Ishikawa (cell line): ENCODE measurements around the gene RBM19.

Experiments used
- CEBPB ChIP-seq: IDR thresholded peaks from 2 replicates; pipeline ENCODE4 v1.6.1; 2012
- CREB1 ChIP-seq: IDR thresholded peaks from 2 replicates; pipeline ENCODE4 v1.6.1; 2012; ENCODE audit warnings: low read depth
- EGR1 ChIP-seq: IDR thresholded peaks from 2 replicates; pipeline ENCODE4 v1.6.1; 2012
- EP300 ChIP-seq: IDR thresholded peaks from 2 replicates; pipeline ENCODE4 v1.6.1; 2012; ENCODE audit warnings: borderline replicate concordance
- FOXM1 ChIP-seq: IDR thresholded peaks from 2 replicates; pipeline ENCODE4 v1.6.1; 2012; ENCODE audit warnings: low read depth, borderline replicate concordance
- NFIC ChIP-seq: IDR thresholded peaks from 2 replicates; pipeline ENCODE4 v1.6.1; 2012
- RAD21 ChIP-seq: IDR thresholded peaks from 2 replicates; pipeline ENCODE4 v1.6.1; 2012; ENCODE audit warnings: low read depth
- TAF1 ChIP-seq: IDR thresholded peaks from 2 replicates; pipeline ENCODE4 v1.6.1; 2012; ENCODE audit warnings: low read depth, mild to moderate bottlenecking
- TCF12 ChIP-seq: IDR thresholded peaks from 2 replicates; pipeline ENCODE4 v1.6.1; 2012; ENCODE audit warnings: low read depth
- TEAD4 ChIP-seq: IDR thresholded peaks from 2 replicates; pipeline ENCODE4 v1.6.1; 2012
- YY1 ChIP-seq: IDR thresholded peaks from 2 replicates; pipeline ENCODE4 v1.6.1; 2012; ENCODE audit warnings: low read depth
- ZBTB7A ChIP-seq: IDR thresholded peaks from 2 replicates; pipeline ENCODE4 v1.6.1; 2012; ENCODE audit warnings: low read depth
- TF ChIP-seq, protein P1 (sequence below): IDR thresholded peaks from 2 replicates; pipeline ENCODE4 v1.6.1; 2012
- TF ChIP-seq, protein P2 (sequence below): IDR thresholded peaks from 2 replicates; pipeline ENCODE4 v1.6.1; 2012; ENCODE audit warnings: low read depth, mild to moderate bottlenecking
- TF ChIP-seq, protein P3 (sequence below): IDR thresholded peaks from 2 replicates; pipeline ENCODE4 v1.6.1; 2012

The RBM19 gene

DNA sequence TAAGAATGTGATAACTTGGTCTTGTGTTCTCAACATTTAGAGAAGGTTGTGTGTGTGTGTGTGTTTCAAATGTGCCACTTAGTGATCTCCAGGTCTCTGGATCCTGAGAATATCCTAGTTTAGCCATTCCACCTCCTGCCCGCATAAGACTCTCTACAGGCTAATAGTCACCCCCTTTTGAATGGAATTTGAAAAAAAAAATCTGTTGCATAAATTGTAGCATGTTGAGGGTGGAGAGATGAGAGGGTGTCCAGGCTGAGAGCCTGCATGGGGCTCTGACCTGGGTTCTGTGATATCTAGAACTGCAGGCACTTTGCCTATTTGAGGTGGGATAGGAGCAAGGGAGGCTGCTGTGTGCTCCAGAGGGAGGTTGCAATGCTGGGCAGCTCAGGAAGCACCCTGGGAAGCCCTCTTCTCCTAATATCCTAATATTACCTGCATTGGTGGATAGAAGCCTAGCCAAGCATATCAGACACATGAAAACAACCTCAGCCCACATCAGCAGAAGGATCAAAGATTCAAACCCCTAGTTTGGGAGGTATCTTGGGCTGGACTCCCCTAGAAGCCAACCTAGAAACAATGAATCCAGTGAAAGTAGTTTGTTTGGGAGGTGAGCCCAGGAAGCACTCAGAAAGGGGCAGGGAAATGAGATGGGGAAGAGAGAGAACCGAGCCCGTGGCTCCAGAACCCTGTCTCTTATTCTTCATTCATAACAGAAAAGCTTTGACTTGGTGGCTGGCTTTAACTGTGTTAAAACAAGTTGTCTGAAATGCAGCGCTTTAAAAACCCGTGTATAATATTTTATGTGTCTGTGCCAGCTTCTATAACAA, 35.6 kb upstream of the RBM19 start:
- TF ChIP-seq NFIC (no peak), EGR1 (no peak), TAF1 (no peak), RAD21 (no peak), CREB1 (no peak), TEAD4 (no peak), ZBTB7A (no peak), YY1 (no peak), CEBPB (no peak), FOXM1 (no peak), TCF12 (no peak), EP300 (no peak)
- TF ChIP-seq, protein P1, sequence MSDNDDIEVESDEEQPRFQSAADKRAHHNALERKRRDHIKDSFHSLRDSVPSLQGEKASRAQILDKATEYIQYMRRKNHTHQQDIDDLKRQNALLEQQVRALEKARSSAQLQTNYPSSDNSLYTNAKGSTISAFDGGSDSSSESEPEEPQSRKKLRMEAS = no peak
- TF ChIP-seq, protein P2, sequence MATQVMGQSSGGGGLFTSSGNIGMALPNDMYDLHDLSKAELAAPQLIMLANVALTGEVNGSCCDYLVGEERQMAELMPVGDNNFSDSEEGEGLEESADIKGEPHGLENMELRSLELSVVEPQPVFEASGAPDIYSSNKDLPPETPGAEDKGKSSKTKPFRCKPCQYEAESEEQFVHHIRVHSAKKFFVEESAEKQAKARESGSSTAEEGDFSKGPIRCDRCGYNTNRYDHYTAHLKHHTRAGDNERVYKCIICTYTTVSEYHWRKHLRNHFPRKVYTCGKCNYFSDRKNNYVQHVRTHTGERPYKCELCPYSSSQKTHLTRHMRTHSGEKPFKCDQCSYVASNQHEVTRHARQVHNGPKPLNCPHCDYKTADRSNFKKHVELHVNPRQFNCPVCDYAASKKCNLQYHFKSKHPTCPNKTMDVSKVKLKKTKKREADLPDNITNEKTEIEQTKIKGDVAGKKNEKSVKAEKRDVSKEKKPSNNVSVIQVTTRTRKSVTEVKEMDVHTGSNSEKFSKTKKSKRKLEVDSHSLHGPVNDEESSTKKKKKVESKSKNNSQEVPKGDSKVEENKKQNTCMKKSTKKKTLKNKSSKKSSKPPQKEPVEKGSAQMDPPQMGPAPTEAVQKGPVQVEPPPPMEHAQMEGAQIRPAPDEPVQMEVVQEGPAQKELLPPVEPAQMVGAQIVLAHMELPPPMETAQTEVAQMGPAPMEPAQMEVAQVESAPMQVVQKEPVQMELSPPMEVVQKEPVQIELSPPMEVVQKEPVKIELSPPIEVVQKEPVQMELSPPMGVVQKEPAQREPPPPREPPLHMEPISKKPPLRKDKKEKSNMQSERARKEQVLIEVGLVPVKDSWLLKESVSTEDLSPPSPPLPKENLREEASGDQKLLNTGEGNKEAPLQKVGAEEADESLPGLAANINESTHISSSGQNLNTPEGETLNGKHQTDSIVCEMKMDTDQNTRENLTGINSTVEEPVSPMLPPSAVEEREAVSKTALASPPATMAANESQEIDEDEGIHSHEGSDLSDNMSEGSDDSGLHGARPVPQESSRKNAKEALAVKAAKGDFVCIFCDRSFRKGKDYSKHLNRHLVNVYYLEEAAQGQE = no peak
- TF ChIP-seq, protein P3, sequence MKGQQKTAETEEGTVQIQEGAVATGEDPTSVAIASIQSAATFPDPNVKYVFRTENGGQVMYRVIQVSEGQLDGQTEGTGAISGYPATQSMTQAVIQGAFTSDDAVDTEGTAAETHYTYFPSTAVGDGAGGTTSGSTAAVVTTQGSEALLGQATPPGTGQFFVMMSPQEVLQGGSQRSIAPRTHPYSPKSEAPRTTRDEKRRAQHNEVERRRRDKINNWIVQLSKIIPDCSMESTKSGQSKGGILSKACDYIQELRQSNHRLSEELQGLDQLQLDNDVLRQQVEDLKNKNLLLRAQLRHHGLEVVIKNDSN = no peak

DNA sequence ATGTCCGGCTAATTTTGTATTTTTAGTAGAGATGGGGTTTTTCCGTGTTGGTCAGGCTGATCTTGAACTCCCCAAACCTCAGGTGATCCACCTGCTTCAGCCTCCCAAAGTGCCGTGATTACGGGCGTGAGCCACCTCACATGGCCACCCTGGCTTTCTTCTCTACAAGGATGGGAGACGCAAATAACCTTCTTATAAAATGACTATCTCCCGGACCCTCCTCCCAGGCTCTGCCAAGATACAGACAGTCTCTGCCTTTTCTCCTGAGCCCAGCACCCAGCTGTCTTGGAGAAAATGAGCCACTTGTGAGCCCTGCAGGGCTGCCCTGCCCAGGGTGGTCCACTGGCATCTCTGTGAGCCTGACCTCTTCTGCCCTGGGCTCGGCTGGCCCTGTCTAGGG, 34.7 kb upstream of the RBM19 start:
- TF ChIP-seq TEAD4 (no peak), ZBTB7A (no peak), CREB1 (no peak), EGR1 (no peak), EP300 (no peak), TAF1 (no peak), NFIC (no peak), YY1 (no peak)
- TF ChIP-seq, protein P3 = no peak

DNA sequence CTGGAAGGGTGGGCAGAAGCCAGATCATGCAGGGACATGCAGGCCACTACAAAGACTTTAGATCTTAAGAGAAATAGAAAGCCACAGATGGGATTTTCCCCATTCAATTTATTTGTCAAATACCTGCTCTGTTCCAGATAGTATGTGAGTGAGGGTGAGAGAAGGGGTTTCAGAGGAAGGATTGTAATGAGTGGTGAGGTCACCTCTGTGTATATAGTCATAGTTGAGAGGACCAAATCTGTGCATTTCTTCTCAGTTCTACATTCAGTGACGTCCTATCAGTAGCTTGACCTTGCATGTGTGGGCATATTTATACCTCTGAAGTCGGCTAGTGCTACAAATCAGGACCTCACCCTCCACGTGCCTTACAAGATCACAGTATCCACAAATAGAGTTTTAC, 31.2 kb upstream of the RBM19 start:
- no peak for TF ChIP-seq NFIC

DNA sequence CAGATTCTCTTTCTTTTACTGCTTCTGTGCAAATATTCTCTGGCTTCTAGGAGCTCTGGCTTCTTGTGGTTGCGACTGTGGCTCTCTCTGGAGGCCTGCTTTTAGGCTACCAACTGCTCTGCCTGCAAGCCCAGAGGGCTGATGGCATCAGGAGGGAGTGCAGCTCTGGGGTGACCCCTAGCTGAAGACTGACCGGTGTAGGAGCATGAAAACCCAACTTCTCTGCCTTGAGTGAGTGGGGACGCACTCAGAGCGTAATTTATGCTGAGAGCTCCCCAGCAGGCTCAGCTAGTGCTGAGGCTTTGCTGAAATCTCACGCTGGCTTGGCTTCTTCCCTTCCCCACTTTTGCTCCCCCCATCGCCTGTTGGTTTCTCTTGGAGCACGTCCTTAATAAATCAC, 29.9 kb upstream of the RBM19 start:
- no peak for TF ChIP-seq ZBTB7A
- TF ChIP-seq, protein P3 = no peak
- no peak for TF ChIP-seq NFIC

DNA sequence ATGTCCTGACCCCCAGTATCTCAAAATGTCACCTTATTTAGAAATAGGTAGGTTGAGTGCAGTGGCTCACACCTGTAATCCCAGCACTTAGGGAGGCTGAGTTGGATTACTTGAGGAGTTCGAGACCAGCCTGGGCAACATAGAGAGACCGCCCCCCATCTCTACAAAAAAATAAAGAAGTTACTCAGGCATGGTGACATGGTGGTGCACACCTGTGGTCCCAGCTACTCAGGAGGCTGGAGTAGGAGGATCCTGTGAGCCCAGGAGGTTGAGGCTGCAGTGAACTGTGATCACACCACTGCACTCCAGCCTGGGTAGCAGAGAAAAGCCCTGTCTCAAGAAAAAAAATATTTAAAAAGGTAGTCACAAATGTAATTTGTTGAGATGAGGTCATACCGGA, 27.9 kb upstream of the RBM19 start:
- TF ChIP-seq, protein P1 = no peak
- TF ChIP-seq RAD21 (no peak), TAF1 (no peak), NFIC (no peak), TCF12 (no peak), EGR1 (no peak), TEAD4 (no peak), EP300 (no peak), ZBTB7A (no peak), FOXM1 (no peak), YY1 (no peak), CREB1 (no peak), CEBPB (no peak)
- TF ChIP-seq, protein P3 = no peak
- TF ChIP-seq, protein P2 = no peak
